NCI-H510A treated with DMSO at 0.1 percent for 48 hours (cell line): ENCODE measurements around the gene OR51L1.

Experiments
- DNase-seq: peaks from one replicate; lab custom pipeline; 2025; lab: John Stamatoyannopoulos, UW

The OR51L1 gene

DNA sequence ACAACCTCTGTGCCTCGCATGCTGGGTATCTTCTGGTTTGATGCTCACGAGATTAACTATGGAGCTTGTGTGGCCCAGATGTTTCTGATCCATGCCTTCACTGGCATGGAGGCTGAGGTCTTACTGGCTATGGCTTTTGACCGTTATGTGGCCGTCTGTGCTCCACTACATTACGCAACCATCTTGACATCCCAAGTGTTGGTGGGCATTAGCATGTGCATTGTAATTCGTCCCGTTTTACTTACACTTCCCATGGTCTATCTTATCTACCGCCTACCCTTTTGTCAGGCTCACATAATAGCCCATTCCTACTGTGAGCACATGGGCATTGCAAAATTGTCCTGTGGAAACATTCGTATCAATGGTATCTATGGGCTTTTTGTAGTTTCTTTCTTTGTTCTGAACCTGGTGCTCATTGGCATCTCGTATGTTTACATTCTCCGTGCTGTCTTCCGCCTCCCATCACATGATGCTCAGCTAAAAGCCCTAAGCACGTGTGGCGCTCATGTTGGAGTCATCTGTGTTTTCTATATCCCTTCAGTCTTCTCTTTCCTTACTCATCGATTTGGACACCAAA, 52.2 kb downstream of the OR51L1 start:
- DNase-seq = no peak
